Keratinocyte (primary cell): ENCODE data around the gene GJA4. TPM values are rescaled to one million over a fixed set of nuclear protein-coding genes. Genes with fewer than 3 reads are reported as not detected.
A peak's percentile ranks its signal among the peaks of the same experiment; 100 is the strongest.

Experiments used
- DNase-seq: peaks from one replicate; pipeline ENCODE4 v3.0.0-alpha.2; 2011; ENCODE audit warnings: low read depth, missing footprints, low spot score
- FAIRE-seq: peaks from 2 replicates; lab custom pipeline; 2011; peaks lifted over from hg19 to GRCh38; lab: Jason Lieb, UNC
- H2AFZ ChIP-seq: 2 replicates; pipeline ENCODE4 v1.6.0; 2012; ENCODE audit warnings: low read length, control low read depth, inconsistent platforms; ENCODE audit not compliant: control insufficient read depth
- H3K27ac ChIP-seq: 2 replicates; pipeline ENCODE4 v1.5.1; 2011; ENCODE audit warnings: low read length; ENCODE audit not compliant: control insufficient read depth, insufficient read depth
- H3K27me3 ChIP-seq: 3 replicates; pipeline ENCODE4 v1.6.0; 2011; ENCODE audit warnings: low read length; ENCODE audit not compliant: control insufficient read depth, insufficient read depth; ENCODE audit errors: extremely low read depth
- H3K36me3 ChIP-seq, 2 experiments: 2 replicates in 1 of 2; 3 replicates in 1 of 2; pipeline ENCODE4 v1.5.1; 2011; ENCODE audit warnings: low read length in 2 of 2, mild to moderate bottlenecking in 1 of 2; ENCODE audit not compliant: control insufficient read depth in 2 of 2, insufficient read depth in 2 of 2; ENCODE audit errors: extremely low read depth in 1 of 2
- H3K4me1 ChIP-seq: 3 replicates; pipeline ENCODE4 v1.5.1; 2011; ENCODE audit warnings: low read length; ENCODE audit not compliant: control insufficient read depth, insufficient read depth; ENCODE audit errors: extremely low read depth
- H3K4me2 ChIP-seq: 3 replicates; pipeline ENCODE4 v1.6.0; 2011; ENCODE audit warnings: low read depth, low read length; ENCODE audit not compliant: control insufficient read depth, insufficient read depth; ENCODE audit errors: extremely low read depth
- H3K4me3 ChIP-seq, 3 experiments: fragments of 200-600 bp in 1 of 3; sonication (generic) in 1 of 3; 2 replicates in 2 of 3; 3 replicates in 1 of 3; pipeline ENCODE4 v1.5.1; 2011 to 2016; ENCODE audit warnings: low read length in 3 of 3, mild to moderate bottlenecking in 3 of 3, control low read depth in 2 of 3, inconsistent platforms in 1 of 3, low read depth in 1 of 3, mixed read lengths in 1 of 3, mixed run types in 1 of 3, moderate library complexity in 1 of 3; ENCODE audit not compliant: control insufficient read depth in 2 of 3, insufficient read depth in 2 of 3; ENCODE audit errors: extremely low read depth in 1 of 3
- H3K79me2 ChIP-seq: 2 replicates; pipeline ENCODE4 v1.6.0; 2012; ENCODE audit warnings: low read length; ENCODE audit not compliant: control insufficient read depth, insufficient read depth
- H3K9ac ChIP-seq: 3 replicates; pipeline ENCODE4 v1.6.0; 2011; ENCODE audit warnings: low read length; ENCODE audit not compliant: control insufficient read depth, insufficient read depth; ENCODE audit errors: extremely low read depth
- H3K9me1 ChIP-seq: 3 replicates; pipeline ENCODE4 v1.6.0; 2011; ENCODE audit warnings: low read length; ENCODE audit not compliant: control insufficient read depth, insufficient read depth; ENCODE audit errors: extremely low read depth
- H3K9me3 ChIP-seq: 2 replicates; pipeline ENCODE4 v1.5.1; 2012; ENCODE audit warnings: low read depth, low read length; ENCODE audit not compliant: control insufficient read depth
- H4K20me1 ChIP-seq: 3 replicates; pipeline ENCODE4 v1.6.0; 2011; ENCODE audit warnings: low read length; ENCODE audit not compliant: control insufficient read depth, insufficient read depth; ENCODE audit errors: extremely low read depth
- CTCF ChIP-seq, 3 experiments: IDR thresholded peaks in 1 of 3; conservative IDR thresholded peaks in 1 of 3; optimal IDR thresholded peaks in 1 of 3; 2 replicates in 2 of 3; 3 replicates in 1 of 3; pipeline versions ENCODE3 to v1.5.1; 2011; ENCODE audit warnings: low read length in 3 of 3, mild to moderate bottlenecking in 3 of 3, moderate library complexity in 2 of 3, control low read depth in 1 of 3, inconsistent platforms in 1 of 3; ENCODE audit not compliant: insufficient read depth in 2 of 3; ENCODE audit errors: extremely low read depth in 1 of 3
- EZH2 ChIP-seq: IDR thresholded peaks from one replicate; pipeline ENCODE4 v1.6.1; 2012; ENCODE audit warnings: inconsistent platforms, mild to moderate bottlenecking, low read length, moderate library complexity
- dilution Hi-C: fragments of 300-500 bp; cut with MboI; formaldehyde crosslinking; loops from one replicate; pipeline ENCODE4 v1.7.0; 2020; ENCODE audit warnings: low sequenced_read_pairs; ENCODE audit not compliant: extremely low pct_ligation_motif_present
- polyA plus RNA-seq, 5 experiments: library from polyadenylated mRNA; depleted of rRNA in 3 of 5; stranded (reverse) in 3 of 5; stranded (forward) in 1 of 5; unstranded in 1 of 5; fragments of >200 nt; gene quantifications; 1 replicate in 1 of 5; 2 replicates in 3 of 5; 3 replicates in 1 of 5; pipeline versions ENCODE4 v1.2.1 to v1.2.3, GENCODE V29; 2011 to 2012; ENCODE audit warnings: missing spikeins in 2 of 5, low read depth in 1 of 5, low replicate concordance in 1 of 5

The GJA4 gene
- polyA plus RNA-seq, 1 donor (not counting 4 experiments of a cell fraction or from before 2014, with no cell fraction given): not detected

DNA sequence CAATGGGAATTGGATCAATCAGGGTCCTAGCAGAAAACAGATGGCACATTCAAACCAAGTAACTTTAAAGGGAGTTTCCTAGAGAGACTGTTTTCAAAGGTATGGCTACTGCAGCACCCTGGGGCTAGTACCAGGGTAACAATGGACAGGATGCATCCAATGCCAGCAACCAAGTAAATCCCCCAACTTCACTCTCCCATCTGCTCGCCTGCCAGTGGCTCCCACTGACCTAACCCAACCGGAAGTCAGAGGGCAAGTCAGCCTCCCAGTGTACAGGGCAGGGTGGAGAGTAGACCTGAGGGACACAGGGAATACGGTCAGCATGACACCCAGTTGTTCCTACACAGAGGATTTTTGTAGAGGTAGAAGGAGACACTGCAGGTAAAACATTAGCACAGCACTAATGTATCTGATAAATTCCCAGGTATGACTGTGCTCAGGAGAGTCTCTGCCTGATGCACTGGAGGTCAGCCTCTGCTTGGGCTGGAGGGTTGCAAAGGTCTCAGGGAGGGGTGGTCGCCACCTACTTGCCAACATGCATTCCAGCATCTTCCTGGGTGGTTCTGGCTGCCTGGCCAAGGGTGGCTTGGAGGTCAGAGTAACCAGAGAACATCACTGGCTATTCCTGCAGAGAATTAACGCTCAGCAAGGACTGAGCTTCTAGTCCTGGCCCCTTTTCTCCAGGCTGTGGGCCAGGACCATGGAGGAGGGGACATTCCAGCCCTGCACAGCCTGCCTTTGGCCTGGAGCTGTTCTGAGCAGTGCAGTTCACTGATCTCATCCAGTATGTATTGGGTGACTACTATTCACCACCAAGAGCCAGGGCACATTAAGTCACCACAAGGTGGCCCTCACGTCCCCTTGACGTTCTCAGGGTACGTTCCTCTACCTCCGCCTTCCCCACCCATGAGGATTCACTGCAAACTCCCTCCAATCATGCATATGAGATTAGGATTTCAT is 5.1 kb upstream of the GJA4 start:
- no peak overlapping the region for H3K9ac ChIP-seq
- FAIRE-seq: peak; percentile 9
- peaks cover 15 to 32% of the 10 kb centered on the region in 2 experiments for H3K36me3 ChIP-seq

GRCh38 chr1:34790985-34791384 is 1.8 kb upstream of the GJA4 start:
- dilution Hi-C loops: no loop called here
- H3K27ac ChIP-seq: no peak overlapping the region

More for the DNA sequence above, 5.1 kb upstream of the GJA4 start:
- H3K27ac ChIP-seq: no peak overlapping the region
- H2AFZ ChIP-seq: no peak overlapping the region
- peaks cover 2% of the 10 kb centered on the region for H3K9me1 ChIP-seq
- H3K4me3 ChIP-seq: no peak overlapping the region
- H3K9me3 ChIP-seq: no peaks in the 10 kb centered on the region
- H3K79me2 ChIP-seq: peaks cover 33% of the 10 kb centered on the region
- dilution Hi-C loops: no loop called here
- H3K4me1 ChIP-seq: peaks cover 33% of the 10 kb centered on the region
- H4K20me1 ChIP-seq: peaks cover 23% of the 10 kb centered on the region
- H3K27me3 ChIP-seq: peaks cover 12% of the 10 kb centered on the region
- TF ChIP-seq CTCF (optimal IDR thresholded peaks at IDR 0.05 in 1 of 3, IDR thresholded peaks at IDR 0.05 in 1 of 3, conservative IDR thresholded peaks at IDR 0.05 in 1 of 3; ENCODE audit: extremely low read depth in 1 of 3, insufficient read depth in 2 of 3, low read length in 3 of 3) (peak in 1 of 3 experiments; percentile 28), EZH2 (no peak)
- no peak for DNase-seq
- H3K4me2 ChIP-seq: no peak overlapping the region

More at GRCh38 chr1:34790985-34791384, 1.8 kb upstream of the GJA4 start:
- H3K27me3 ChIP-seq: peaks cover 24% of the 10 kb centered on the region
- no peaks in the 10 kb centered on the region for H3K9me3 ChIP-seq
- peaks cover 2% of the 10 kb centered on the region for H3K79me2 ChIP-seq
- peaks cover 8% of the 10 kb centered on the region for H3K4me1 ChIP-seq
- H3K4me3 ChIP-seq: no peak overlapping the region
- no peak for DNase-seq
- peaks cover 16% of the 10 kb centered on the region for H4K20me1 ChIP-seq
- H3K36me3 ChIP-seq: peaks cover 4 to 15% of the 10 kb centered on the region in 2 experiments
- no peak for FAIRE-seq
- no peak overlapping the region for H3K4me2 ChIP-seq
- H3K9ac ChIP-seq: no peak overlapping the region
- H2AFZ ChIP-seq: no peak overlapping the region
- peaks cover 1% of the 10 kb centered on the region for H3K9me1 ChIP-seq
- TF ChIP-seq EZH2: no peak
- TF ChIP-seq CTCF (optimal IDR thresholded peaks at IDR 0.05 in 1 of 3, IDR thresholded peaks at IDR 0.05 in 1 of 3, conservative IDR thresholded peaks at IDR 0.05 in 1 of 3; ENCODE audit: extremely low read depth in 1 of 3, insufficient read depth in 2 of 3, low read length in 3 of 3): no peak
